ENCODE data around the gene SLC7A7.

Gene SLC7A7

DNA sequence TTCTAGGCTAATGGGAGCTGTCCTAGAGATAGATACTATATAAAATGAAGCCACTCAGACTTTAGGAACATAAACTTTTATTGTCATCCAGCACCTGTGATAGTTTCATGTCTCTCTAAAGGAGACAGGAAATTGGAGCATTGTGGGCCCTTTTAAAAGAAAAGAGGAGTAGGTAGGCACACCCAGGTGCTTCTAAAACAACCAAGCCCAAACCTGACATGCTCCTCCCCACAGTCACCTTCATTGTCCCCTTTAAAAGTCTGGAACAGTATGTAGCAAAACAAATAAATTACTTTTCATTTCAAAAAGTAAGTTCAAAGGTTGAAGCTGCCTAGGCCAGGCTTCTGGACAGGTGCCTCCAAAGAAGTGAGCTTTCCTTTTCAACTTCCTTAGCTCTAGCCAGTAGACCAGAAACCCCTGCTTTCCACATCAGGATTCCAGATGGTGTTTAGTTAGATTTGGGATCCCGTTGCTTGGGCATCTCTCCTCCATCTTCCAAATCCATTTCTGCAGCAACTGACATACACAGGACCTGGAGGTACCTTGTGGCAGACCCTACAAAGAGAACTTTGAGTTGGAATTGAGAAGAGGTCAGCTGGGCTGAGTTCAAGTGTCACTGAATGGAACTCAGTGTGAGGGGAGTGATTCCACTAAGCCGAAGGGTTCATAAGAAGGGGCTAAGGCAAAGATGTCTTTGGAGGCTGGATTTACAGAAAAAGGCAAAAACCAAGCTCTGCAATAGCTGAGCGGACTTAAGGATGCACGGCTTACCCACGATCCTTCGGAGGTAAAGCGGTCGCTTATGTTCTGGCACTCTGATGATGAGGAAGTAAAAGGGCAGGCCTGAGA is 41.8 kb downstream of the SLC7A7 start:
- DNase-seq (ENCODE audit: insufficient read length, low spot score) = no peak
- no peak for FAIRE-seq
- TF ChIP-seq, protein P1, sequence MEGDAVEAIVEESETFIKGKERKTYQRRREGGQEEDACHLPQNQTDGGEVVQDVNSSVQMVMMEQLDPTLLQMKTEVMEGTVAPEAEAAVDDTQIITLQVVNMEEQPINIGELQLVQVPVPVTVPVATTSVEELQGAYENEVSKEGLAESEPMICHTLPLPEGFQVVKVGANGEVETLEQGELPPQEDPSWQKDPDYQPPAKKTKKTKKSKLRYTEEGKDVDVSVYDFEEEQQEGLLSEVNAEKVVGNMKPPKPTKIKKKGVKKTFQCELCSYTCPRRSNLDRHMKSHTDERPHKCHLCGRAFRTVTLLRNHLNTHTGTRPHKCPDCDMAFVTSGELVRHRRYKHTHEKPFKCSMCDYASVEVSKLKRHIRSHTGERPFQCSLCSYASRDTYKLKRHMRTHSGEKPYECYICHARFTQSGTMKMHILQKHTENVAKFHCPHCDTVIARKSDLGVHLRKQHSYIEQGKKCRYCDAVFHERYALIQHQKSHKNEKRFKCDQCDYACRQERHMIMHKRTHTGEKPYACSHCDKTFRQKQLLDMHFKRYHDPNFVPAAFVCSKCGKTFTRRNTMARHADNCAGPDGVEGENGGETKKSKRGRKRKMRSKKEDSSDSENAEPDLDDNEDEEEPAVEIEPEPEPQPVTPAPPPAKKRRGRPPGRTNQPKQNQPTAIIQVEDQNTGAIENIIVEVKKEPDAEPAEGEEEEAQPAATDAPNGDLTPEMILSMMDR (IDR thresholded peaks at IDR 0.05; ENCODE audit: insufficient read depth, missing control alignments) = no peak

DNA sequence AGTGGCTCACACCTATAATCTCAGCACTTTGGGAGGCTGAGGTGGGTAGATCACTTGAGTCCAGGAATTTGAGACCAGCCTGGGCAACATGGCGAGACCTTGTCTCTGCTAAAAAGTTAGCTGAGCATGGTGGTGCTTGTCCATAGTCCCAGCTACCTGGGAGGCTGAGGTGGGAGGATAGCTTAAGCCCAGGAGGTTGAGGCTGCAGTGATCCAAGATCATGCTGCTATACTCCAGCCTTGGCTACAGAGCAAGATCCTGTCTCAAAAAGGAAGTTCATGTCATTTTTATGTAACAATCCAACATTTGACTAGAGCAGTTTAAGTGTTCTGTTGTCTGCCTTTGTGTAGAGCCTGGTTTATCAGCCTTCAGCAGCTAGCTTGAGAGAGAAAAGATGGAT is 42.5 kb downstream of the SLC7A7 start:
- DNase-seq (ENCODE audit: insufficient read length, low spot score) (no peak), FAIRE-seq (no peak)
- TF ChIP-seq, protein P1 (IDR thresholded peaks at IDR 0.05; ENCODE audit: insufficient read depth, missing control alignments) = no peak

DNA sequence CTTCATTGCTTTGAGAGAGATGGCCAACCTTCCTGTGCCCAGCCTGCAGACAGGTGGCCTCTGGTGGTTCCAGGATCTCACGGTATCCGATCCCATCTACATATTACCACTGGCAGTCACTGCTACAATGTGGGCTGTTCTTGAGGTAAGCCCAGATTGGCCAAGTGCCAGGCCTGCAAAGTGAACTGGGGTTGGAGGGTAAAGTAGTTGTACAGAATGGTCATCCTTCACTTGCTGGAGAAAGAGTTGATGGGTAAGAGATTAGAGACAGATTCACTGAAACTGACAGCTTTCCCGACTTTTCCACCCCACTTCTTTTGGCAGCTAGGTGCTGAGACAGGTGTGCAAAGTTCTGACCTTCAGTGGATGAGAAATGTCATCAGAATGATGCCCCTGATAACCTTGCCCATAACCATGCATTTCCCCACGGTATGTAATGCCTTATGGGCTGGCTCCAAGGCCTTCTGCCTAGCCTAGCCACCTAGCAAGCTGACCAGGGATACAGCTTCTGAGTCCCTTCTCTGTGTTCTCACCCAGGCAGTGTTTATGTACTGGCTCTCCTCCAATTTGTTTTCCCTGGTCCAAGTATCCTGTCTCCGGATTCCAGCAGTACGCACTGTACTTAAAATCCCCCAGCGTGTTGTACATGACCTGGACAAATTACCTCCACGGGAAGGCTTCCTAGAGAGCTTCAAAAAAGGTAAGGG is 44.6 kb downstream of the SLC7A7 start:
- DNase-seq (ENCODE audit: insufficient read length, low spot score) (no peak), FAIRE-seq (no peak)
- TF ChIP-seq, protein P1 (IDR thresholded peaks at IDR 0.05; ENCODE audit: insufficient read depth, missing control alignments) = no peak

DNA sequence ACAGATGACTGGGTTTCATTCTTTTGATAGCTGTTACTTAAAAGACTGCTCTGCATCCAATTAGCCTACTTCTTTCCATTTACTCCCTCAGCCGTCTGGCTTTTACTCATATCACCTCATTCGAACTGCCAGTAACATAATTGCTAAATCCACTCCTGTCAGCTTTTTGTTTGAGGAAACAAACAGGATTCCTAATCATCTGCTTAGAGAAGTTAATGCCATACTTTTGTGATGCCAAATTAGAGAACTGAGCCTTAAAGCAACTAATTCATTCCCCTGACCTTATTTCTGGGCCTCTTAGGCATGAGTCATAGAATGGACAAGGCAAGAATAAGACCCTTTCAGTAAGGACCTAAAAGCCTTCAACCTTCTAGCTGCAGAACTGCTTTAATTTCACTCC is 45.9 kb downstream of the SLC7A7 start:
- DNase-seq (ENCODE audit: insufficient read length, low spot score) = no peak
- TF ChIP-seq, protein P1 (IDR thresholded peaks at IDR 0.05; ENCODE audit: insufficient read depth, missing control alignments) = no peak
- no peak for FAIRE-seq

DNA sequence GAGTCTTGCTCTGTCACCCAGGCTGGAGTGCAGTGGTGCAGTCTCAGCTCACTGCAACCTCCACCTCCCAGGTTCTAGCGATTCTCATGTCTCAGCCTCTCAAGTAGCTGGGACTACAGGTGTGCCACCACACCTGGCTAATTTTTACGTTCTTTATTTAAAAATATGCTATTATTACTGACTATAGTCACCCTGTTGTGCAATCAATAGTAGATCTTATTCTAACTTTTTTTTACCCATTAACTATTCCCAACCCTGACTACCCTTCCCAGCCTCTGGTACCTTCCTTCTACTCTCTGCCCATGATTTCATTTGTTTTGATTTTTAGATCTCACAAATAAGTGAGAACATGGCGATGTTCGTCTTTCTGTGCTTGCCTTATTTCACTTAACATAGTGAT is 46.3 kb downstream of the SLC7A7 start:
- no peak for DNase-seq (ENCODE audit: insufficient read length, low spot score)
- FAIRE-seq = no peak
- TF ChIP-seq, protein P1 (IDR thresholded peaks at IDR 0.05; ENCODE audit: insufficient read depth, missing control alignments) = no peak

DNA sequence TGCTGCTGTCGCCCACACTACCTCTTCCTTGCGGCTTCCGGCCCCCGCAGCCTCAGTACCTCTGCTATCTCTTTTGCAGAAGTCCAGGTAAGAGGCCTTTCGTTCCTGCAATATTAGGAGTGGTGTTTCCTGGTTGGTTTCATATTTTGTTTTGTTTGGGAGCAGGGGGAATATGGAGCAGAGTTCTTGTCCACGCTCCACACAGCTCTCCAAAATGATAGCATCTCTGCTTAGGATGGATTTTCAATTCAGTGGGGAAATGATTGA is 48.0 kb downstream of the SLC7A7 start:
- TF ChIP-seq, protein P1 (IDR thresholded peaks at IDR 0.05; ENCODE audit: insufficient read depth, missing control alignments) = no peak
- no peak for DNase-seq (ENCODE audit: insufficient read length, low spot score)
- FAIRE-seq = no peak

Measured in D721Med (cell line).